ENCODE measurements around the gene LGR4. TPM values are rescaled to one million over a fixed set of nuclear protein-coding genes. Genes with fewer than 3 reads are reported as not detected.

Gene LGR4, protein sequence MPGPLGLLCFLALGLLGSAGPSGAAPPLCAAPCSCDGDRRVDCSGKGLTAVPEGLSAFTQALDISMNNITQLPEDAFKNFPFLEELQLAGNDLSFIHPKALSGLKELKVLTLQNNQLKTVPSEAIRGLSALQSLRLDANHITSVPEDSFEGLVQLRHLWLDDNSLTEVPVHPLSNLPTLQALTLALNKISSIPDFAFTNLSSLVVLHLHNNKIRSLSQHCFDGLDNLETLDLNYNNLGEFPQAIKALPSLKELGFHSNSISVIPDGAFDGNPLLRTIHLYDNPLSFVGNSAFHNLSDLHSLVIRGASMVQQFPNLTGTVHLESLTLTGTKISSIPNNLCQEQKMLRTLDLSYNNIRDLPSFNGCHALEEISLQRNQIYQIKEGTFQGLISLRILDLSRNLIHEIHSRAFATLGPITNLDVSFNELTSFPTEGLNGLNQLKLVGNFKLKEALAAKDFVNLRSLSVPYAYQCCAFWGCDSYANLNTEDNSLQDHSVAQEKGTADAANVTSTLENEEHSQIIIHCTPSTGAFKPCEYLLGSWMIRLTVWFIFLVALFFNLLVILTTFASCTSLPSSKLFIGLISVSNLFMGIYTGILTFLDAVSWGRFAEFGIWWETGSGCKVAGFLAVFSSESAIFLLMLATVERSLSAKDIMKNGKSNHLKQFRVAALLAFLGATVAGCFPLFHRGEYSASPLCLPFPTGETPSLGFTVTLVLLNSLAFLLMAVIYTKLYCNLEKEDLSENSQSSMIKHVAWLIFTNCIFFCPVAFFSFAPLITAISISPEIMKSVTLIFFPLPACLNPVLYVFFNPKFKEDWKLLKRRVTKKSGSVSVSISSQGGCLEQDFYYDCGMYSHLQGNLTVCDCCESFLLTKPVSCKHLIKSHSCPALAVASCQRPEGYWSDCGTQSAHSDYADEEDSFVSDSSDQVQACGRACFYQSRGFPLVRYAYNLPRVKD
- 6.9 and 8.3 TPM in 2 replicates for total RNA-seq

DNA sequence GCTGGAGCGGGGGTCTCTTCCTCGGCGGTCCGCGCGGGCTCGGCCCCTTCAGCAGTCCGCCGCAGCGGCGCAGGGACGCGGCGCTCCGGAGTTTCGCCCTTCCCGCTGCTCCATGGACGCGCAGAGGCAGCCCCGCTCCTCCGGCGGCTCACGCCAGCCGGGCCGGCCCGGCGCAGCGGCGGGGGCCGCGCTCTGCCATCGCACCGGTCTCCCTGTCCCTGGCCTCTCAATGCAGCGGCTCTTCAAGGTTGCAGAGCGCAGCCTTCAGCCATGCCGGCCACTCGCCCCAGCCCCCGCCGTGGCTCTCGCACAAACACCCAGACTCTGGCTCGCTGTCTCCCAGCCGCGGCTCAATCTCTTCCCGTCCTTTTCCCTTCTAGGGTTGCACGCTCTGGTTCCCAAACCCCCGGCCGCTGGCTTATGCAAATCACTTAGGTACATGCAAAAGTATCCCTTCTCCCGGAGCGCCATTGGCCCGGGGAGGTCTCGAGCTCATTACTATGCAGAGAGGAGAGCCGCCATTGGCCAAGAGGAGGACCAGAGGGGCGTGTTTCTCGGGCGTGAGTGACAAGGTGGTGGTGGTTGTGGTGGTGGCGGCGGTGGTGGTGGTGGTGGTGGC is at the start of gene LGR4:
Gene LGR4, minus strand, starts transcription at position 393 of the 619 bp plus-strand sequence. CDS start 488 bp downstream, outside the sequence.

DNA sequence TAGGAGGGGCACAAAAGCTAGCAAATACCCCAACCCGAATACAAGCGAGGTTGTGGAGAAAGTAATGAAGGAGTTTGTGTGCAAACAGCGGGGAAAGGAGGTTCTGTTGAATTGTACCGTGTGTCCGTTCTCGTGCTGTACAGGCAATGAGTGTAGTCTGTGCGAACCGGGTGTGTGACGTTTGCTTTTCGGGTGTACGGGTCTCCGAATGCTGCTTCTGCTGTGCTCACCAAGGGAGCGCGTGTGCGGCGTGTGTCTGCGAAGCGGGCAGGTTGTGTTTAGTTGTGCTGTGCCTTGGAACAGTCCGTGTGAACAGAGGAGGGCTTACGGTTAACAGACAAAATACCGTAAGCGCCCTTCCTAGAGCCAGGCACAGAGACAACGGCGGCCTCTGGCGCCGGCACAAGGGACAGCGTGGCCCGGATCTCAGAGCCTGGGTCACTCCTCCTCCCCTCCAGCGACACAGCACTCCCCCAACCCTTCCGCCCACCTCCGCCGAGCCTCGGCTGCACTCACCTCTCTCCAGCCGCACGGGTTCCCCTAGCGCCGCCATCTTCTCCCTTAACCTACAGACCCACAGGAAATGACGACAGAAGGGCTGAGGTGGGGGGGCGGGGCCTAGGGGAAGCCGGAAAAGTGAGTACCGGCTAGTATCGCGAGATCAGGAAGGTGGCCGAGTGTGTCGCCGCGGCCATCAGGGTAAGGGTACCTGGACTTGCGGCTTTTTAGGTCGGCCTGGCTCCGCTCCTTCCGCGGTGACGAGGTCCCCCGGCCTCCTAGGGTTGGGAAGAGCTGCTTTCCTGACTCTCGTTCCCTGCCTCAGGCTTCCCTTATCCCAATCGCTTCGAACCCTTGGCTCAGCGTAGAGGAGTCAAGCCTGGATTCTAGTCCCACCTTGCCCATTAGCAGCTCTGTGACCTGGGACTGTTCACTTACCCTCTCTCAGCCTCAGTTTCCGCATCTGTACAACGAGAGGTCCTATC is 33.9 kb upstream of the LGR4 start, which contains the start of gene LIN7C:
Gene LIN7C, minus strand, starts transcription at position 570 of the 983 bp plus-strand sequence. Its CDS starts 17 bp downstream, at position 553.

DNA sequence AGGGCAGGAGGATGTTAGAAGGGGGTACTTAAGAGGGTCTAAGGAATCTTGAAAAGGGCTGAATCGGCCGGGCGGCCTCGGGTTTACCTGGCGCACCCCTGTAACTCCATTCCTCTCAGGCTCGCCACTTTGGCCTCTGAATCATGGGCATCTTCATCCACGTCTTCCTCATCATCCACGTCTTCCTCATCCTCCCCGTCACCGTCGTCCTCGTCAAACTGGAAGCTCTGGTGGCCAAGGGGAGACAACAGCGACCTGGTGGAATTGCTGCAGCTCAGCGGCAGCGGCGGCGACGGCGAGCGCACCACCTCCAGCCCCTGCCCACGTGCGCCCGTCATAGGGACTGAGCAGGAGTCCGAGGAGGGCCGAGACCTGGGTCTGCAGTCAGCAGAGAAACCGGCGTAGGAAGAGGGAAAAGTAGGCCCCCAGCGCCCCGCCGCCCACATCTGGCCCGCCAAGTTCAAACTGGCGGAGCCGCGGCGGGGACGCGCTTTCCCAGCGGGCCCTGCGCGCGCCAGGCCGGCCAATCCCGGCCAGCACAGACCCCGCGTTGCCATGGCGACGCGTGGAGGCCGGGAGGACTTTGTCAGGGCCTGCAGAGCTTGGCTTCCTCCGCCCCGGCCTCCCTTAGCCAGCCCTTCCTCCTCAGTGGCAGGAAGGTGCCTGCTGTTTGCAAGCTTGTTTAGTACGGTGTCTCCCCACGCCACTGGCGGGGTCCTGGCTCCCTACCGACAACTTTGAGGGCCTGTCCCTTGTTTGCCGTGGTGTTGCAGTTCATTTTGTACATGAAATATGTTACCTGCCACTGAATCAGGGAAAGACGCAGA is 109.6 kb downstream of the LGR4 start, which contains the start of gene CCDC34:
Gene CCDC34, minus strand, starts transcription at position 467 of the 827 bp plus-strand sequence. Its CDS starts 21 bp downstream, at position 446.

Other genes starting within 250 kb of the LGR4 start
- 2.6 and 8.3 TPM in 2 replicates for gene CCDC34, start 109.6 kb downstream of the LGR4 start, total RNA-seq
- 32.7 and 44.5 TPM in 2 replicates for gene LIN7C, start 34.0 kb upstream of the LGR4 start, total RNA-seq
- 5.2 and 10.6 TPM in 2 replicates for gene BDNF, start 227.7 kb upstream of the LGR4 start, total RNA-seq